HCT116 (cell line): ENCODE measurements around the gene TP53TG5. TPM values are rescaled to one million over a fixed set of nuclear protein-coding genes. Genes with fewer than 3 reads are reported as not detected.

ENCODE experiments used
- ATAC-seq: fragments of 200-7000 bp; cut with Tn5 transposase; 2 replicates; pipeline ENCODE4 v1.9.1; 2020; ENCODE audit warnings: mild to moderate bottlenecking, moderate library complexity
- Bru-seq: library from RNA; stranded (reverse); fragments of 400-500 nt; gene quantifications from one replicate; lab custom pipeline; 2021; lab: Mats Ljungman, UMichigan
- BruChase-seq, 2 experiments: library from RNA; stranded (reverse); fragments of 400-500 nt; gene quantifications; one replicate each; lab custom pipeline; 2021; lab: Mats Ljungman, UMichigan
- BruUV-seq: library from RNA; stranded (reverse); fragments of 400-500 nt; replicated peaks from 2 replicates; lab custom pipeline; 2021; lab: Mats Ljungman, UMichigan
- CTCF ChIA-PET: fragments of 300-600 bp; sonication (Branson Sonifier 250); formaldehyde crosslinking; loops from one replicate; lab custom pipeline; 2021; ENCODE audit warnings: antibody characterized with exemption; lab: Charles Lee
- POLR2A ChIA-PET: fragments of 300-600, 350-600 bp; sonication (Branson Sonifier 250); formaldehyde crosslinking; loops from one replicate; lab custom pipeline; 2021; ENCODE audit warnings: antibody characterized with exemption; lab: Charles Lee
- RAD21 ChIA-PET, 2 experiments: fragments of 300-600 bp; sonication (Branson Sonifier 250); formaldehyde crosslinking; loops; one replicate each; lab custom pipeline; 2023; ENCODE audit warnings: low total read pairs in 2 of 2; ENCODE audit not compliant: uncharacterized antibody in 2 of 2, unreplicated experiment in 2 of 2, low non-redundant PET in 1 of 2; lab: Charles Lee
- DNase-seq: peaks from one replicate; pipeline ENCODE4 v3.0.0-alpha.2; 2010; ENCODE audit warnings: low read depth, low spot score
- H2AFZ ChIP-seq: fragments of 200-600 bp; shearing (Covaris generic), sonication (generic); 2 replicates; pipeline ENCODE4 v1.6.1; 2017; ENCODE audit warnings: low read depth, mixed run types, mixed read lengths, antibody characterized with exemption, low read length; ENCODE audit not compliant: poor library complexity, severe bottlenecking
- H3K27ac ChIP-seq: 2 replicates; pipeline ENCODE4 v1.5.1; 2012; ENCODE audit warnings: low read depth, low read length
- H3K27me3 ChIP-seq: fragments of 200-600 bp; sonication (generic); 2 replicates; pipeline ENCODE4 v1.6.1; 2016; ENCODE audit warnings: mixed run types, low read length, mixed read lengths; ENCODE audit not compliant: insufficient read depth
- H3K36me3 ChIP-seq, 2 experiments: fragments of 200-500 bp in 1 of 2; fragments of 200-600 bp in 1 of 2; sonication (Bioruptor generic) in 1 of 2; sonication (generic) in 1 of 2; 2 replicates each; pipeline versions ENCODE4 v1.5.1 to v1.6.1; 2014 to 2016; ENCODE audit warnings: low read length in 2 of 2, inconsistent platforms in 1 of 2, mixed read lengths in 1 of 2, mixed run types in 1 of 2; ENCODE audit not compliant: insufficient read depth in 2 of 2, control insufficient read depth in 1 of 2
- H3K4me1 ChIP-seq, 2 experiments: fragments of 200-600 bp in 1 of 2; sonication (generic) in 1 of 2; 2 replicates each; pipeline versions ENCODE4 v1.5.1 to v1.6.1; 2012 to 2017; ENCODE audit warnings: low read length in 2 of 2, inconsistent platforms in 1 of 2, mild to moderate bottlenecking in 1 of 2, mixed read lengths in 1 of 2, mixed run types in 1 of 2, moderate library complexity in 1 of 2; ENCODE audit not compliant: insufficient read depth in 2 of 2, control insufficient read depth in 1 of 2
- H3K4me2 ChIP-seq: fragments of 200-600 bp; sonication (generic); 2 replicates; pipeline ENCODE4 v1.6.1; 2017; ENCODE audit warnings: mixed run types, low read length, mixed read lengths
- H3K4me3 ChIP-seq, 2 experiments: fragments of 200-600 bp in 1 of 2; sonication (generic) in 1 of 2; replicated peaks in 1 of 2; 2 replicates each; pipeline ENCODE4 v1.5.1; 2011 to 2016; ENCODE audit warnings: low read length in 2 of 2, control low read depth in 1 of 2, low read depth in 1 of 2, mild to moderate bottlenecking in 1 of 2, mixed read lengths in 1 of 2, mixed run types in 1 of 2
- H3K79me2 ChIP-seq: fragments of 200-600 bp; sonication (generic); 2 replicates; pipeline ENCODE4 v1.6.1; 2017; ENCODE audit warnings: mild to moderate bottlenecking, mixed run types, low read length, moderate library complexity, mixed read lengths; ENCODE audit not compliant: insufficient read depth
- H3K9ac ChIP-seq: fragments of 200-600 bp; sonication (generic); 2 replicates; pipeline ENCODE4 v1.6.1; 2016; ENCODE audit warnings: low read length, mixed read lengths
- H3K9me2 ChIP-seq: fragments of 200-600 bp; sonication (generic), shearing (Covaris generic); 2 replicates; pipeline ENCODE4 v1.6.1; 2017; ENCODE audit warnings: mixed run types, mild to moderate bottlenecking, moderate library complexity; ENCODE audit not compliant: insufficient read depth
- H3K9me3 ChIP-seq, 2 experiments: fragments of 200-500 bp in 1 of 2; fragments of 200-600 bp in 1 of 2; sonication (Bioruptor generic) in 1 of 2; sonication (generic) in 1 of 2; 2 replicates each; pipeline ENCODE4 v1.6.1; 2014 to 2017; ENCODE audit warnings: low read length in 2 of 2, mixed read lengths in 2 of 2, inconsistent platforms in 1 of 2, low read depth in 1 of 2, mild to moderate bottlenecking in 1 of 2, mixed run types in 1 of 2, moderate library complexity in 1 of 2; ENCODE audit not compliant: control insufficient read depth in 1 of 2, insufficient read depth in 1 of 2
- H4K20me1 ChIP-seq: fragments of 200-600 bp; sonication (generic), shearing (Covaris generic); 2 replicates; pipeline ENCODE4 v1.6.1; 2017; ENCODE audit warnings: mixed run types, mild to moderate bottlenecking, moderate library complexity; ENCODE audit not compliant: insufficient read depth
- CBX3 ChIP-seq: IDR thresholded peaks from 2 replicates; pipeline ENCODE4 v1.6.1; 2012; ENCODE audit warnings: low read depth
- CTCF ChIP-seq, 3 experiments: fragments of 200-600 bp in 1 of 3; sonication (generic) in 1 of 3; IDR thresholded peaks in 2 of 3; conservative IDR thresholded peaks in 1 of 3; 2 replicates each; pipeline ENCODE4 v1.5.1; 2012 to 2017; ENCODE audit warnings: low read depth in 2 of 3, low read length in 2 of 3, antibody characterized with exemption in 1 of 3, borderline replicate concordance in 1 of 3, control low read depth in 1 of 3, mild to moderate bottlenecking in 1 of 3, mixed read lengths in 1 of 3, mixed run types in 1 of 3, moderate library complexity in 1 of 3; ENCODE audit not compliant: insufficient read depth in 1 of 3
- EZH2 ChIP-seq: fragments of 200-600 bp; sonication (generic); IDR thresholded peaks from 2 replicates; pipeline ENCODE4 v1.6.1; 2017; ENCODE audit warnings: antibody characterized with exemption, mixed run types
- EZH2phosphoT487 ChIP-seq: fragments of 200-600 bp; IDR thresholded peaks from 2 replicates; pipeline ENCODE4 v1.6.1; 2018; ENCODE audit warnings: antibody characterized with exemption, borderline replicate concordance
- FOSL1 ChIP-seq: IDR thresholded peaks from 2 replicates; pipeline ENCODE4 v1.6.1; 2012; ENCODE audit warnings: low read depth
- MAX ChIP-seq: IDR thresholded peaks from 2 replicates; pipeline ENCODE4 v1.6.1; 2012
- POLR2A ChIP-seq: IDR thresholded peaks from 2 replicates; pipeline ENCODE4 v1.7.0; 2011; ENCODE audit warnings: borderline replicate concordance; ENCODE audit not compliant: insufficient read depth, insufficient read length; ENCODE audit errors: extremely low read depth
- REST ChIP-seq: IDR thresholded peaks from 2 replicates; pipeline ENCODE4 v1.6.1; 2012; ENCODE audit warnings: low read depth
- SIN3A ChIP-seq: IDR thresholded peaks from 2 replicates; pipeline ENCODE4 v1.6.1; 2012; ENCODE audit warnings: low read depth
- SP1 ChIP-seq: IDR thresholded peaks from 2 replicates; pipeline ENCODE4 v1.6.1; 2012; ENCODE audit warnings: low read depth
- SRF ChIP-seq: IDR thresholded peaks from 2 replicates; pipeline ENCODE4 v1.6.1; 2012; ENCODE audit warnings: low read depth
- TCF7L2 ChIP-seq: IDR thresholded peaks from 2 replicates; pipeline ENCODE4 v1.7.0; 2011; ENCODE audit warnings: borderline replicate concordance, inconsistent platforms; ENCODE audit not compliant: insufficient read depth, insufficient read length; ENCODE audit errors: extremely low read depth
- ZBTB33 ChIP-seq: IDR thresholded peaks from 2 replicates; pipeline ENCODE4 v1.6.1; 2011; ENCODE audit warnings: mild to moderate bottlenecking, low read length, moderate library complexity; ENCODE audit not compliant: insufficient replicate concordance; ENCODE audit errors: extremely low read depth
- ZNF274 ChIP-seq: fragments of 200-500 bp; sonication (Bioruptor generic); IDR thresholded peaks from 2 replicates; pipeline ENCODE4 v1.6.1; 2014; ENCODE audit warnings: mild to moderate bottlenecking, low read depth, low read length, inconsistent platforms
- intact Hi-C: fragments of 100-400 bp; cut with micrococcal nuclease; formaldehyde crosslinking; loops from 2 replicates; pipeline ENCODE4 v1.10.0; 2022
- long read RNA-seq: library from polyadenylated mRNA; unstranded; transcript quantifications from one replicate; pipeline ENCODE4 v2.0.0, GENCODE V29; 2021; ENCODE audit not compliant: unreplicated experiment
- polyA plus RNA-seq: library from polyadenylated mRNA; unstranded; fragments of >200 nt; gene quantifications from 2 replicates; pipeline ENCODE4 v1.2.1, GENCODE V29; 2012; ENCODE audit warnings: missing spikeins
- total RNA-seq: library from RNA; stranded (reverse); gene quantifications from one replicate; pipeline ENCODE4 v1.2.1, GENCODE V29; 2021; ENCODE audit not compliant: unreplicated experiment

TP53TG5 gene
- total RNA-seq: 0.76 TPM
- 0.34 and 0.64 TPM in 2 replicates for polyA plus RNA-seq
- percentile 10 among the genes with signal in this experiment for Bru-seq, nascent RNA
- BruChase-seq, experiment 1, labeled RNA remaining after a 6-hour chase: not detected
- not detected for BruChase-seq, experiment 2, labeled RNA remaining after a 2-hour chase
- long read RNA-seq: 0 reads

- Histone ChIP-seq H3K27me3 (no peaks in the 10 kb centered on the region), H3K36me3 (no peaks in the 10 kb centered on the region), H3K79me2 (no peaks in the 10 kb centered on the region), H3K27ac (no peak within 1 kb of the TSS), H3K4me2 (no peak within 1 kb of the TSS), H3K9ac (no peak within 1 kb of the TSS), H3K9me2 (no peaks in the 10 kb centered on the region), H3K4me3 (no peak within 1 kb of the TSS), H3K9me3 (no peaks in the 10 kb centered on the region), H4K20me1 (no peaks in the 10 kb centered on the region), H2AFZ (no peak within 1 kb of the TSS), H3K4me1 (peaks cover 0 to 17% of the 10 kb centered on the region in 2 experiments; a peak in 2 of 4 replicates)
- no peak for DNase-seq
- ATAC-seq: no peak
- intact Hi-C loops: no loop called here
- BruUV-seq: no TSS peak
- ChIA-PET CTCF (interaction anchor here (2.9 kb wide), 1 partner anchor 15 kb away, joined by 11 read pairs; the partner anchor contains the start of gene SYS1), POLR2A (interaction anchor here (1.4 kb wide), 1 partner anchor 23 kb away, joined by 4 read pairs; no protein-coding TSS in a partner anchor), RAD21 (no interaction called here)
- TF ChIP-seq CTCF (IDR thresholded peaks at IDR 0.05 in 2 of 3, conservative IDR thresholded peaks at IDR 0.05 in 1 of 3; ENCODE audit: borderline replicate concordance in 1 of 3, insufficient read depth in 1 of 3, low read depth in 2 of 3, low read length in 2 of 3): no peak
- TF ChIP-seq REST: no peak
- TF ChIP-seq EZH2: no peak
- no peak for TF ChIP-seq POLR2A
- TF ChIP-seq SP1: no peak
- TF ChIP-seq MAX: no peak
- no peak for TF ChIP-seq EZH2phosphoT487
- TF ChIP-seq FOSL1: no peak
- TF ChIP-seq CBX3: no peak
- no peak for TF ChIP-seq SRF
- TF ChIP-seq ZBTB33: no peak
- TF ChIP-seq ZNF274: no peak
- no peak for TF ChIP-seq TCF7L2
- TF ChIP-seq SIN3A: no peak
- TF ChIP-seq, all 23 proteins: peak for 0
Observed at GRCh38 chr20:45378191-45378590, at the start of gene TP53TG5. TSS of gene TP53TG5 (minus strand) at chr20:45378325. CDS start at chr20:45378236, 89 bp downstream.
